GM19193 (cell line): ENCODE data around the gene RAB5A.

Experiments
- POLR2A ChIP-seq: IDR thresholded peaks from 4 replicates; pipeline ENCODE4 v1.6.1; 2011; ENCODE audit not compliant: insufficient read depth, insufficient read length; ENCODE audit errors: extremely low read depth

Gene RAB5A, protein sequence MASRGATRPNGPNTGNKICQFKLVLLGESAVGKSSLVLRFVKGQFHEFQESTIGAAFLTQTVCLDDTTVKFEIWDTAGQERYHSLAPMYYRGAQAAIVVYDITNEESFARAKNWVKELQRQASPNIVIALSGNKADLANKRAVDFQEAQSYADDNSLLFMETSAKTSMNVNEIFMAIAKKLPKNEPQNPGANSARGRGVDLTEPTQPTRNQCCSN

GRCh38 chr3:19946832-19947548 is at the start of gene RAB5A:
TSS of gene RAB5A (plus strand) at chr3:19947097. CDS start at chr3:19950899, 3,802 bp downstream.
- TF ChIP-seq POLR2A, result peak; percentile 70

- no peak for TF ChIP-seq POLR2A
Measured at GRCh38 chr3:19898721-19899120, 48.2 kb upstream of the RAB5A start.

DNA sequence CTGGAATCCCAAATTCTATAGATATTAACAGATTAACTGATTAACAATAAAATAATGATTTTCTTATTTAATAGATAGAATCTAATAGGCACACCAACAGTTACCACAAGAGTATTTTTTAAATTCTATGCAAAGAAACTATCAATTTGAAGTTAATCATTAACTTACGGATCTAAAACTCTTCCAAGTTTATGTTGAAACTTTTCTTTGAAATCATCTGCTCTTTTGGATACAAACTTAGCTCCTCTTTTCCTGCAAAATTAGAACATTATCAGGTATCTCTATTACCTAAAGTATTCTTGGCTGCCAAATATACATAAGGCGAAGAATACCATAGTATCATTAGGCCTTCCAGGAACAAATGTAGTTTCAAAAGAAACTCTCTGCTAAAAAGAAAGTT is 47.6 kb upstream of the RAB5A start:
- no peak for TF ChIP-seq POLR2A

- no peak for TF ChIP-seq POLR2A
Measured at GRCh38 chr3:19901337-19901736, 45.6 kb upstream of the RAB5A start.

GRCh38 chr3:19901918-19902317 is 45.0 kb upstream of the RAB5A start:
- no peak for TF ChIP-seq POLR2A

DNA sequence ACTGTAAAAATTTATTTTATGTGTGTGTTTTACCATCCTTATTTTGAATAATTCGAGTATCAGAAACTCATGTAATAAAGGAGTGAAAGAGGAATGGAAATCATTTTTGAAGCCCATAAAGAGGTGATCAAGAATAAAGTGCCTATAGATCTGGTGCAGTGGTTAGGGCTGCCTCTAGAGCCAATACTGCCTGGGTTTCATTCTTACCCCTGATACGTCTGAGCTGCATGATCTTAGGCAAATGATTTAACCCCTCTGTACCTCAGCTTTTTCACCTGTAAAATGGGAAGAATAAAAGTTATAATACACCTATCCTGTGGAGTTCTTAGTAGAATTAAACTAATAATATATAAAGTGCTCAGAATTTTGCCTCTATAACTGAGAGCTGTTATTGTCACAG is 43.2 kb upstream of the RAB5A start:
- no peak for TF ChIP-seq POLR2A

GRCh38 chr3:19907523-19907922 is 39.4 kb upstream of the RAB5A start:
- no peak for TF ChIP-seq POLR2A

- no peak for TF ChIP-seq POLR2A
Measured at GRCh38 chr3:19911452-19911851, 35.4 kb upstream of the RAB5A start.

DNA sequence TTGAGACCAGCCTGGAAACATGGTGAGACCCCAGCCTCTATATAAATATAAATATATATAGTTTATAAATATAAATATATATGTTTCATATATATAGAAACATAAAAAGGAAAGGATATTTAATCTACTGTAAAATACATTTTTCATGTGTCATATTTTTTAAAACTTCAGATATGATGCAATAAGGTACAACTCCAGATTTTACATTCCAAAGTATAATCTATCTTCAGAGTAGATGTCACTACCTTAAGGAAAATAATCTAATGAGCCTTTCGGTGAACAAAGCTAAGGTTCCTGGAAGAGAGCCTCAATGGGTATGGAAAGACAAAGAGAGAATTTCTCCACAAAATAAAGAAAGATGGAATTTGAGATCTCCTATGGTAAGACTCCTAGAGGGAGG is 29.7 kb upstream of the RAB5A start:
- TF ChIP-seq POLR2A, result no peak

- no peak for TF ChIP-seq POLR2A
Measured at GRCh38 chr3:19920401-19921080, 26.4 kb upstream of the RAB5A start.

GRCh38 chr3:19931180-19931692 is 15.7 kb upstream of the RAB5A start:
- TF ChIP-seq POLR2A, result no peak

DNA sequence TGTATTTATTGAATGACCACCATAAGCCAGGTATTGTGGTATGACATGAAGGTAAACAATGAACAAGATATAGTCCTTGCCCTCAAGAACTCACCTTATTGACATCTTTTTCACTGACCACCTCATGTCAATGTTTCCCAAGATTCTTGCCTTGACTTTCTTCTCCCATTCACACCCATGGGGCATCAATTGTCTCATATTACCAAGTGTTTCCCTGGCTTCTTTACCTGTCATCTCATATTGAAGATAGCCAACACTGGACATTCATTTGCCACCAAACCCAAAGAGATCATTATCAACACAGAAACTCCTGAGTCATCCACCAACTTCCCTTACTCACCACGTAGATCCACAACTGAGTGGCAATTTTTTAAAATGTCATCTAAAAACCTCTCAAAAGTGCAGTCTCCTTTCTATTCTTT is 15.1 kb upstream of the RAB5A start:
- no peak for TF ChIP-seq POLR2A

DNA sequence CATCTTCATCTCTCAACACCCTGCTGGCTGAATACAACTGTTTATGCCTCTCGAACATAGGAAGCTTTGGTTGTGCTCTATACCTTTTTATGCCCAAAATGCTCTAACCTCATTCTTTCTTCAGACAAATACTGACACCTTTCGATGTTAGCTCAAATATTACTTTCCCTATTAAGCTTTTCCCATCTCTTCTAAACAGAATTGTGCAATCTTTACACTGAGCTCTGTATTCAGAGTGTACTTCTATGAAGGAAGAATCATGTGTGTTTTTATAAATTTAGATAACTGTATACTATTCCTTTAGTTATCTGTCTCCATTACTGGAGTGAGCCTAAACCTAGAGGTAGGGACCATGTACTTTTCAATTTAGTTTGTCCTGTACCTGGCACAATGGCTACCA is 14.5 kb upstream of the RAB5A start:
- TF ChIP-seq POLR2A, result no peak

DNA sequence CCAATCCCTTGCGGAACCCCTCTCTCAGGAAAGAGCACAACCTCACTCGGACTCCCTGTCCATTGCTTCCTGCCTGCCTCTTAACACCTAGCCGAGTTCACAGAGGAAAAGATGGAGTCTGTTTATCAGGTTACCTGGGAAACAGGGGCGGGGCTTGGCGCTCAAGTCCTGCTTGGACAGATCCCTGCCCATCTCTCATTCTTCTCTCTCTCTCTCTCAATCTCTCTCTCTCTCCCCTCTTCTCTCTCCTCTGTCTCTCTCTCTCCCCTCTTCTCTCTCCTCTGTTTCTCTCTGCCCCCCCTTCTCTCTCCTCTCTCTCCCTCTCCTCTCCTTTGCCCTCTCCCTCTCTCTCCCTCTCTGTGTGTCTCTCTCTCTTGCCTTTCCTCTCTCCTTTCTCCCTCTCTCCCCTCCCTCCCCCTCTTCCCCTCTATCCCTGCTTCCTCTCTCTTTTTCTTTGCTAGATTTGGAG is 12.8 kb upstream of the RAB5A start, which contains the start of gene EFHB:
EFHB (minus strand) TSS at position 120 of the 469 bp plus-strand sequence. CDS start 199 bp downstream, outside the sequence.
- TF ChIP-seq POLR2A, result no peak
